GM12874 (cell line): ENCODE data around the gene MARCKS.

ENCODE experiments used
- TF ChIP-seq, protein P1 (sequence below): IDR thresholded peaks from 2 replicates; pipeline ENCODE4 v1.5.1; 2011; ENCODE audit warnings: low read depth, mild to moderate bottlenecking, control low read depth, low read length, moderate library complexity; ENCODE audit not compliant: insufficient read depth

The MARCKS gene

DNA sequence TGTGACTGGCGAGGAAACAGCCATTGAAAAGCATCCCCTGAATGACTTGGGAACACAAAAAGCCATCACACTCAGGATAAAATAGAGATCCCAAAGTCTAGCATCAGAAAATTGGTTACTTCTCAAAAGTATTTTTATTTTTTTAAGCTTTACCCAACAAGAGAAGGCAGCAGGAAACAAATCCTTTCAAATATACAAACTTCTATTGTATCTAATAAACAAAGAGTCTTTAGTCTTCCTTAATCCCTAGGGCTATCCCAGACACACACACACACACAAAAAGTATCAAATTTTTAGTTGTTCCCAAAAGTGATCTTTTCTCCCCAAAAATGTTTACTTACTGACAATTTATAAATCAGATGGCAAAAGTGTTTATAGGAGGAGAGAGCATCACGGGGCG, 33.2 kb upstream of the MARCKS start:
- TF ChIP-seq, protein P1, sequence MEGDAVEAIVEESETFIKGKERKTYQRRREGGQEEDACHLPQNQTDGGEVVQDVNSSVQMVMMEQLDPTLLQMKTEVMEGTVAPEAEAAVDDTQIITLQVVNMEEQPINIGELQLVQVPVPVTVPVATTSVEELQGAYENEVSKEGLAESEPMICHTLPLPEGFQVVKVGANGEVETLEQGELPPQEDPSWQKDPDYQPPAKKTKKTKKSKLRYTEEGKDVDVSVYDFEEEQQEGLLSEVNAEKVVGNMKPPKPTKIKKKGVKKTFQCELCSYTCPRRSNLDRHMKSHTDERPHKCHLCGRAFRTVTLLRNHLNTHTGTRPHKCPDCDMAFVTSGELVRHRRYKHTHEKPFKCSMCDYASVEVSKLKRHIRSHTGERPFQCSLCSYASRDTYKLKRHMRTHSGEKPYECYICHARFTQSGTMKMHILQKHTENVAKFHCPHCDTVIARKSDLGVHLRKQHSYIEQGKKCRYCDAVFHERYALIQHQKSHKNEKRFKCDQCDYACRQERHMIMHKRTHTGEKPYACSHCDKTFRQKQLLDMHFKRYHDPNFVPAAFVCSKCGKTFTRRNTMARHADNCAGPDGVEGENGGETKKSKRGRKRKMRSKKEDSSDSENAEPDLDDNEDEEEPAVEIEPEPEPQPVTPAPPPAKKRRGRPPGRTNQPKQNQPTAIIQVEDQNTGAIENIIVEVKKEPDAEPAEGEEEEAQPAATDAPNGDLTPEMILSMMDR: no peak

DNA sequence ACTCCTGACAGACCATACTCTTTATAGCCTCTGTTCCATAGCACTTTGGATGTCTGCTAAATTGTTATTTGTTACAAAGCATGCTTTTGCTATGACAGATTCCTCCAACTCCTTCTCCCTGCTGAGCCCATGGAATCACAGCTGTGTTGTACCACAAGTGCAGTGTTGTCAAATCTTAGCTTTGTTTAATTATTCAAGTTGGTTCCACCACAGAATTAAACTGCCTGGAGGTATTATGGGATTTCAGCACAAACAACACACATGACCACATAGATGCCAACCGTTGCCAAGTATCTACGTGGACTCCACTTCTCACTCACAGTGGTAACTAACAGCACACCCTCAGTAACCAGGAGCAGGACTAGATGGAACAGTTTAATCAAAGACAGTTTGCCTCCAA, 32.7 kb upstream of the MARCKS start:
- TF ChIP-seq, protein P1: no peak

DNA sequence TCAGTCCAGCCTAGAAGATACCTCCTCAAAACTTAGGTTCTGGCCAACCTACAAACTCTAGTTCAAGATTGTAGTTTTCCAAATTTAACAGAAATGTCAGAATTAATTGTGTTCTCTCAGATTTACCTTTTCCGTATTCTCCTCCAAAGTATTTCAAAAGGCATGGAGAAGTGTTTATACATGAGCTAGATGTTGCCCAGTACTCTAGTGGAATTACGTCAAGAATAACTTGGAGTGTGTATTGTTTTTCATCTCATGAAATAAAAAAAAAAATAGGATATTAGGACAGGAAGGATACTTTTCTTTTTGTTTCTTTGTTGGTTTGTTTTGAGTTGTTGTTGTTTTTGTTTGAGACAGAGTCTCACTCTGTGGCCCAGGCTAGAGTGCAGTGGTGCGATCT, 32.3 kb upstream of the MARCKS start:
- TF ChIP-seq, protein P1: no peak

DNA sequence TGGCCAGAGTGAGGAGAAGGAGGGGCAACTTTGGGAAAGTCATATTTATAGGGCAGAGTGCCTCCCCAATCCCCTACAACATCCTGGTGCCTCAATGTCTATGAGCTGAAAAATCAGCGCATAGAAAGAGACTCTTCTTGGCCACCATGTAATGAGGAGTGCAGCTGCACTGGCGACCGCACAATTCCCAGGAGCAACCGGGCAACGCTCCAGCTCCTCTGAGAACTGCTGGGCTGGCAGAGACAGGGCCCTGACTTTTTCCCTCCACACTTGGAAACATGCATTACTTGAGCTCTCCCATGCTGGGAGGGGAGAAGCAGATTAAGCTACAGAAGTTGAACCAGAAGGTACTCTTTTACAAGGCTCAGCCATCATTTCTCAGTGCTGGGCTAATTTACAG, 31.4 kb upstream of the MARCKS start:
- TF ChIP-seq, protein P1: no peak

DNA sequence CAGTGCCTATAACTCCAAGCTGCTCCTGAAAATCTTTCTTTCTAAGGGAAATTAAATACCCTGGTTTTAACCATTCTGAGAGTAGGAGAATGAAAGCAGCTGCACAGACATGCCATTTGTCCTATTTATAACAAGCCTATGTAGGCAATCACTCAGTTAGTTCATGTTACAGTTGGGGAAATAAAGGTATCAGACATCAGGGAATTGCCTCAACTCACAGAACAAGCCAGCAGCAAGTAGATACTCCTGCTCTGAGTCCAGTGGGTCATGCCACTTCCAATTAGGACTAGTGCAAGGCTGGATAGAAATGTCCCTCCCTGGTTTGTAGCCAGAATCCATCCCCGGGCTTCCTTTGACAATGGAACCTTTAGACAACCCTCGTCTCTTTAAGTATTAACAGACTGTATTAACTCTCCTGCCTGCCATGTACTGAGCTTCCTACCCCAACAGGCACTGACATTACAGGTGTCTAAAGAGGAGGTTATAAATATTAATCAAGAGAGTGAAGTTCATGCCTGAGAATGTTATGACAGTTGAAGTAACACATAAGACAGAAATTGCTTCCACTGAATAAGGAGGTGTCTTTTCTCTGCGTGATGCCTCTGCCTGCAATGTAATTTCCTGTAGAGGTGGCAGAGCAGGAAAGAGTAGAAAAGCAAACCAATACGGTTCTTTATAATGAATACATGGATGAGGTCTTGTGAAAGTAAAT, 28.0 kb upstream of the MARCKS start:
- TF ChIP-seq, protein P1: no peak

DNA sequence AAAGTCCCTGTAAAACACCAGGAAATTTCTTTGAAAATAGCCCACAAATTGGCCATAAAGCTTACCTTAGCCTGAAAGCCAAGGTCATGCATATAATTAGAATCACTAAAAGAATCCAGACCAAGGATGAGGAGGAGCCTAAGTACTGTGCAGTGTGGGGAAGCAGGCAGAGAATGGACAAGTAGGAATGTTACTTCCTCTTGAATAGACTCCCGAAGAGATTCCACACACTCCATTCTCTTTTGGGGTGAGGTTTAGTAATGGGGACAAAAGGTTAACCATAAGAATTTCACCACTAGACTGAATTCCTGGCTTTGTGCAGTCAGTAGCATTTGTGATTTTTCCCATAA, 27.5 kb upstream of the MARCKS start:
- TF ChIP-seq, protein P1: no peak

DNA sequence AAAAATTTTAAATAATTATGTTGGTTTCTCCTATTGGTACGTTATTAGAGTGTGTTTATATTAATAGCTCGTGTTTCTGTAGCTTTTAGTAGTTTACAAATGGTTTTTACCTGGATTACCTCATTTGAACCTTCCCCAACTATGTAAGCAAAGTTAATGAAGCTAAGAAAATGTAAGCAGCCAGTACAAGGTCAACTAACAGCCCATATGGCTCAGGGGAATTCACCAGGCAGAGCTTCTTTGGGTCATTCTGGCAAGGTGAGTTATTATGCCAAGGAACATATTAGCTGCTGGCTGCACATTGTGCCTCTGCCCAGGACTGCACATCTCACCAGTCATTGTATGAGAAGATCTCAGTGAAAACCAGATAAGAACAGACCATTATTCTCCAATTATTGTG, 27.0 kb upstream of the MARCKS start:
- TF ChIP-seq, protein P1: no peak
